Measurements from ENCODE around the gene ISLR. TPM values are rescaled to one million over a fixed set of nuclear protein-coding genes. Genes with fewer than 3 reads are reported as not detected.
A peak's percentile ranks its signal among the peaks of the same experiment; 100 is the strongest.

The ISLR gene
- total and polyA plus RNA-seq, 2 of the 8 experiments (the other 6 are each of a cell fraction or from before 2014, with no cell fraction given), result 0.29 to 0.35 TPM

DNA sequence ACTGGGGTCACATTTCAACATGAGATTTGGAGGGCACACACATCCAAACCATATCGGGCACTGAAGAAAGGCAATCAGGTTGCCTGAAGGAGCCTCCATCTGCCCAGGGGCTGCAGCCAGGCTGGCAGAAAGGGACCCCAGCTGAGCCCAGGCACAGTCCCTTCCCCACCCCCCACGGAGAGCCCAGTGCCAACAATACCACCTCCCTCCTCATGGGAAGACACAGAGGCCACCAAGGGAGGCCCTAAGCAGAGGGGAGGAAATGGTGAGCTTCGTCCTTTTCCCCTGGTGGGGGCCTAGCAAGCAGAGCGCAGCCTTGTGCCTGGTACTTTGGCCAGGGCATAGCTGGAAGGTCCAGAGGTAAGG lies 32.1 kb downstream of the ISLR start:
- POLR2A ChIA-PET (ENCODE audit: partially characterized antibody), result interaction anchor here (2.0 to 7.3 kb wide), 2 partner anchors 9 to 17 kb away, joined by 6 to 58 read pairs; no protein-coding TSS in a partner anchor
- no peak for FAIRE-seq
- no peak for TF ChIP-seq SAP30 (IDR thresholded peaks at IDR 0.05; ENCODE audit: insufficient read depth, insufficient replicate concordance, low read length)
- TF ChIP-seq PHF8 (conservative IDR thresholded peaks at IDR 0.05; ENCODE audit: low read depth, low read length), result no peak
- TF ChIP-seq, protein P1, sequence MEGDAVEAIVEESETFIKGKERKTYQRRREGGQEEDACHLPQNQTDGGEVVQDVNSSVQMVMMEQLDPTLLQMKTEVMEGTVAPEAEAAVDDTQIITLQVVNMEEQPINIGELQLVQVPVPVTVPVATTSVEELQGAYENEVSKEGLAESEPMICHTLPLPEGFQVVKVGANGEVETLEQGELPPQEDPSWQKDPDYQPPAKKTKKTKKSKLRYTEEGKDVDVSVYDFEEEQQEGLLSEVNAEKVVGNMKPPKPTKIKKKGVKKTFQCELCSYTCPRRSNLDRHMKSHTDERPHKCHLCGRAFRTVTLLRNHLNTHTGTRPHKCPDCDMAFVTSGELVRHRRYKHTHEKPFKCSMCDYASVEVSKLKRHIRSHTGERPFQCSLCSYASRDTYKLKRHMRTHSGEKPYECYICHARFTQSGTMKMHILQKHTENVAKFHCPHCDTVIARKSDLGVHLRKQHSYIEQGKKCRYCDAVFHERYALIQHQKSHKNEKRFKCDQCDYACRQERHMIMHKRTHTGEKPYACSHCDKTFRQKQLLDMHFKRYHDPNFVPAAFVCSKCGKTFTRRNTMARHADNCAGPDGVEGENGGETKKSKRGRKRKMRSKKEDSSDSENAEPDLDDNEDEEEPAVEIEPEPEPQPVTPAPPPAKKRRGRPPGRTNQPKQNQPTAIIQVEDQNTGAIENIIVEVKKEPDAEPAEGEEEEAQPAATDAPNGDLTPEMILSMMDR (IDR thresholded peaks at IDR 0.05; ENCODE audit: control extremely low read depth in 1 of 3, insufficient read depth in 1 of 3, low read depth in 1 of 3, low read length in 3 of 3), result no peak
- TF ChIP-seq TBP (IDR thresholded peaks at IDR 0.05; ENCODE audit: low read depth, low read length), result no peak
- no peak for TF ChIP-seq EGR1 (IDR thresholded peaks at IDR 0.05; ENCODE audit: borderline replicate concordance, low read depth, low read length)
- TF ChIP-seq BRCA1 (IDR thresholded peaks at IDR 0.05; ENCODE audit: low read depth, low read length), result no peak
- TF ChIP-seq, protein P2, sequence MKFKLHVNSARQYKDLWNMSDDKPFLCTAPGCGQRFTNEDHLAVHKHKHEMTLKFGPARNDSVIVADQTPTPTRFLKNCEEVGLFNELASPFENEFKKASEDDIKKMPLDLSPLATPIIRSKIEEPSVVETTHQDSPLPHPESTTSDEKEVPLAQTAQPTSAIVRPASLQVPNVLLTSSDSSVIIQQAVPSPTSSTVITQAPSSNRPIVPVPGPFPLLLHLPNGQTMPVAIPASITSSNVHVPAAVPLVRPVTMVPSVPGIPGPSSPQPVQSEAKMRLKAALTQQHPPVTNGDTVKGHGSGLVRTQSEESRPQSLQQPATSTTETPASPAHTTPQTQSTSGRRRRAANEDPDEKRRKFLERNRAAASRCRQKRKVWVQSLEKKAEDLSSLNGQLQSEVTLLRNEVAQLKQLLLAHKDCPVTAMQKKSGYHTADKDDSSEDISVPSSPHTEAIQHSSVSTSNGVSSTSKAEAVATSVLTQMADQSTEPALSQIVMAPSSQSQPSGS (IDR thresholded peaks at IDR 0.05; ENCODE audit: low read length), result no peak
- no peak for TF ChIP-seq RBBP5 (IDR thresholded peaks at IDR 0.05; ENCODE audit: borderline replicate concordance, low read depth, low read length)
- no peak for TF ChIP-seq JUND (IDR thresholded peaks at IDR 0.05; ENCODE audit: low read length)

More for the DNA sequence above, 32.1 kb downstream of the ISLR start:
- no peak overlapping the region for H2AFZ ChIP-seq (ENCODE audit: low read length)
- no peak overlapping the region; the same call in 1 of the 2 replicates for H2BK5ac ChIP-seq (ENCODE audit: low read depth, low read length)
- peaks cover 4% of the 10 kb centered on the region; the same call in 1 of the 2 replicates for H3K23me2 ChIP-seq (ENCODE audit: low read depth, low read length)
- H2BK20ac ChIP-seq (ENCODE audit: low read length), result no peak overlapping the region
- H3K18ac ChIP-seq (ENCODE audit: extremely low read depth, low read length), result no peak overlapping the region
- H3K4me3 ChIP-seq (ENCODE audit: extremely low read depth in 1 of 4, insufficient read depth in 2 of 4, low read depth in 3 of 4, low read length in 4 of 4), result no peak overlapping the region
- no peaks in the 10 kb centered on the region for H4K20me1 ChIP-seq (replicated peaks in 1 of 2; ENCODE audit: control insufficient read depth in 1 of 2, insufficient read depth in 2 of 2, low read length in 2 of 2)
- peak overlapping the region; percentile 3; the same call in 1 of the 2 replicates for H2AK5ac ChIP-seq (ENCODE audit: low read depth, low read length)
- H3K36me3 ChIP-seq (ENCODE audit: control insufficient read depth in 2 of 4, insufficient read depth in 4 of 4, low read length in 3 of 4), result no peaks in the 10 kb centered on the region
- H3K79me1 ChIP-seq (ENCODE audit: low read depth, low read length), result peaks cover 3% of the 10 kb centered on the region; the same call in 1 of the 2 replicates
- H3K27ac ChIP-seq (ENCODE audit: low read depth, low read length), result no peak overlapping the region
- H3K23ac ChIP-seq (ENCODE audit: insufficient read length), result no peak overlapping the region
- H2BK12ac ChIP-seq (ENCODE audit: low read depth, low read length), result 0 out of 2 replicates have a peak overlapping the region, but pooled peaks have one; percentile 19
- H3K4ac ChIP-seq (replicated peaks; ENCODE audit: insufficient read length, low read depth, low read length), result no peak overlapping the region
- CTCF ChIA-PET (ENCODE audit: partially characterized antibody), result interaction anchor here (0.8 to 2.2 kb wide), 7 partner anchors 8 to 115 kb away, joined by 3 to 5 read pairs (median 4); no protein-coding TSS in a partner anchor
- H3K27me3 ChIP-seq (replicated peaks in 1 of 4; ENCODE audit: control insufficient read depth in 3 of 4, extremely low read depth in 1 of 4, insufficient read depth in 3 of 4, low read length in 3 of 4), result peaks cover 0 to 11% (median 4%) of the 10 kb centered on the region in 4 experiments; a peak in 2 of 7 replicates
- H3K9me3 ChIP-seq (ENCODE audit: insufficient read depth in 2 of 2, low read depth in 1 of 2, low read length in 1 of 2), result no peaks in the 10 kb centered on the region
- H3K4me1 ChIP-seq (replicated peaks in 1 of 4; ENCODE audit: control insufficient read depth in 3 of 4, insufficient read depth in 4 of 4, low read length in 3 of 4), result peaks cover 8 to 71% (median 50%) of the 10 kb centered on the region in 4 experiments
- H4K5ac ChIP-seq (ENCODE audit: insufficient read length, low read depth, low read length), result no peak overlapping the region
- no peak overlapping the region for H2BK120ac ChIP-seq (replicated peaks; ENCODE audit: low read depth, low read length)
- H3K56ac ChIP-seq (replicated peaks; ENCODE audit: insufficient read length, low read depth, low read length), result no peak overlapping the region
- 0 out of 4 replicates have a peak, but pooled peaks cover 0 to 3% of the 10 kb centered on the region in 2 experiments for H3K79me2 ChIP-seq (ENCODE audit: control insufficient read depth in 1 of 2, insufficient read depth in 2 of 2, low read length in 2 of 2)
- H3K14ac ChIP-seq (ENCODE audit: insufficient read length), result no peak overlapping the region
- H4K91ac ChIP-seq (replicated peaks; ENCODE audit: insufficient read length, low read length), result peak overlapping the region; percentile 46
- no peak overlapping the region for H4K8ac ChIP-seq (ENCODE audit: extremely low read depth, insufficient read depth, low read length)
- DNase-seq (ENCODE audit: low read depth in 1 of 2, low spot score in 2 of 2), result no peak
- H3K9ac ChIP-seq (replicated peaks in 1 of 4; ENCODE audit: extremely low read depth in 1 of 4, low read depth in 3 of 4, low read length in 3 of 4), result no peak overlapping the region
- H3K4me2 ChIP-seq (ENCODE audit: insufficient read depth in 1 of 2, low read depth in 2 of 2, low read length in 2 of 2), result no peak overlapping the region
- peak overlapping the region; percentile 88; the same call in 1 of the 2 replicates for H2BK15ac ChIP-seq (ENCODE audit: low read length)
- WGBS, 2 experiments (ENCODE audit: extremely low coverage in 1 of 2, insufficient coverage in 1 of 2, insufficient read length in 1 of 2, insufficient replicate concordance in 2 of 2, low coverage in 1 of 2, low lambda C conversion rate in 2 of 2, missing lambda C conversion rate in 1 of 2), result 90% methylated on average over 4 of the region's 4 CpGs; no CpG with 5 or more reads in 1 of the 2 experiments

All from H1 (cell line).